A673 (cell line): ENCODE results near the gene MTHFSD.

Experiments used
- EZH2 ChIP-seq: fragments of 200-600 bp; sonication (generic); IDR thresholded peaks from 2 replicates; pipeline ENCODE4 v1.6.1; 2017; ENCODE audit warnings: borderline replicate concordance, low read depth, mild to moderate bottlenecking, mixed read lengths, antibody characterized with exemption, low read length; ENCODE audit not compliant: poor library complexity, severe bottlenecking
- TF ChIP-seq, protein P1 (sequence below): fragments of 300-800, 200-600 bp; sonication (generic); conservative IDR thresholded peaks from 2 replicates; pipeline ENCODE4 v1.5.1; 2017; ENCODE audit warnings: low read depth, mild to moderate bottlenecking, antibody characterized with exemption, low read length, moderate library complexity, mixed read lengths

DNA sequence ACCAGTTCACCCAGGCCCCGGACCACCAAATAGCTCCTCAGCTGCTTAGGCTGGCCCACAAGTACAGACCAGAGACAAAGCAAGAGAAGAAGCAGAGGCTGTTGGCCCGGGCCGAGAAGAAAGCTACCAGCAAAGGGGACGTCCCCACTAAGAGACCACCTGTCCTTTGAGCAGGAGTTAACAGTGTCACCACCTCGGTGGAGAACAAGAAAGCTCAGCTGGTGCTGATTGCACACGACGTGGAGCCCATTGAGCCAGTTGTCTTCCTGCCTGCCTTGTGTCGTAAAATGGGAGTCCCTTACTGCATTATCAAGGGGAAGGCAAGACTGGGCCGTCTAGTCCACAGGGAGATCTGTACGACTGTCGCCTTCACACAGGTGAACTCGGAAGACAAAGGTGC is 29.3 kb downstream of the MTHFSD start:
- TF ChIP-seq, protein P1, sequence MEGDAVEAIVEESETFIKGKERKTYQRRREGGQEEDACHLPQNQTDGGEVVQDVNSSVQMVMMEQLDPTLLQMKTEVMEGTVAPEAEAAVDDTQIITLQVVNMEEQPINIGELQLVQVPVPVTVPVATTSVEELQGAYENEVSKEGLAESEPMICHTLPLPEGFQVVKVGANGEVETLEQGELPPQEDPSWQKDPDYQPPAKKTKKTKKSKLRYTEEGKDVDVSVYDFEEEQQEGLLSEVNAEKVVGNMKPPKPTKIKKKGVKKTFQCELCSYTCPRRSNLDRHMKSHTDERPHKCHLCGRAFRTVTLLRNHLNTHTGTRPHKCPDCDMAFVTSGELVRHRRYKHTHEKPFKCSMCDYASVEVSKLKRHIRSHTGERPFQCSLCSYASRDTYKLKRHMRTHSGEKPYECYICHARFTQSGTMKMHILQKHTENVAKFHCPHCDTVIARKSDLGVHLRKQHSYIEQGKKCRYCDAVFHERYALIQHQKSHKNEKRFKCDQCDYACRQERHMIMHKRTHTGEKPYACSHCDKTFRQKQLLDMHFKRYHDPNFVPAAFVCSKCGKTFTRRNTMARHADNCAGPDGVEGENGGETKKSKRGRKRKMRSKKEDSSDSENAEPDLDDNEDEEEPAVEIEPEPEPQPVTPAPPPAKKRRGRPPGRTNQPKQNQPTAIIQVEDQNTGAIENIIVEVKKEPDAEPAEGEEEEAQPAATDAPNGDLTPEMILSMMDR: no peak
- no peak for TF ChIP-seq EZH2
